ENCODE data around the gene KHDRBS1.

DNA sequence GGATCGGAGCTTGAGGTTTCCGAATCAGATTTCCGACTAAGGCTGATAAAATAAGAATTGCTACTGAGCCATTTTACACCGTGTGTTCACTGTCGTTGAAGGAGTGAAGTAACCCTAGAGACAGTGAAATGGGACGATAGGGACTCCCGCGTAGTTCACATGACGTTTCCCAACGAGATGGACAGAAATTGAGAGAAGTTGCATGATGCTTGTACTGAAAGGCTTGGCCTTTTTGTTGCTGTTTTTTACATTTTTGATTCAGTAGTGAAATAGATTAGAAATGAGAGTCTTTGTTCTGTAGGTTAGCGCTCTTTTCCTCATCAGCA, 1.2 kb downstream of the KHDRBS1 start:
- TF ChIP-seq EP300 (IDR thresholded peaks at IDR 0.05) = no peak
- no peak for TF ChIP-seq POLR2A (IDR thresholded peaks at IDR 0.05)
- no peak for TF ChIP-seq POLR2AphosphoS5 (IDR thresholded peaks at IDR 0.05)
